Osteocyte (in vitro differentiated cells): ENCODE data around the gene LRFN5. TPM values are rescaled to one million over a fixed set of nuclear protein-coding genes. Genes with fewer than 3 reads are reported as not detected.
A peak's percentile ranks its signal among the peaks of the same experiment; 100 is the strongest.

Experiments
- DNase-seq: peaks from one replicate; pipeline ENCODE4 v3.0.0; 2021; ENCODE audit warnings: mixed read lengths; ENCODE audit not compliant: unreplicated experiment; ENCODE audit errors: extremely low spot score
- H3K27ac Mint-ChIP-seq: one replicate; pipeline ENCODE4 v1.8.0; 2021; ENCODE audit warnings: mild to moderate bottlenecking, mixed read lengths; ENCODE audit not compliant: unreplicated experiment
- H3K27me3 Mint-ChIP-seq: one replicate; pipeline ENCODE4 v1.8.0; 2021; ENCODE audit warnings: mixed read lengths; ENCODE audit not compliant: unreplicated experiment
- H3K36me3 Mint-ChIP-seq: one replicate; pipeline ENCODE4 v1.8.0; 2021; ENCODE audit warnings: mixed read lengths; ENCODE audit not compliant: unreplicated experiment
- H3K4me1 Mint-ChIP-seq: one replicate; pipeline ENCODE4 v1.8.0; 2021; ENCODE audit warnings: mixed read lengths; ENCODE audit not compliant: unreplicated experiment
- H3K4me3 Mint-ChIP-seq: one replicate; pipeline ENCODE4 v1.8.0; 2021; ENCODE audit warnings: mild to moderate bottlenecking, moderate library complexity, mixed read lengths; ENCODE audit not compliant: unreplicated experiment
- H3K9me3 Mint-ChIP-seq: one replicate; pipeline ENCODE4 v1.8.0; 2021; ENCODE audit warnings: mixed read lengths; ENCODE audit not compliant: unreplicated experiment
- total RNA-seq: library from RNA; stranded (reverse); gene quantifications from 2 replicates; pipeline ENCODE4 v1.2.1, GENCODE V29; 2021
- TF ChIP-seq, protein P1 (sequence below): fragments of 200-600 bp; sonication (generic); IDR thresholded peaks from 2 replicates; pipeline ENCODE4 v1.5.0; 2021; ENCODE audit warnings: antibody characterized with exemption, mild to moderate bottlenecking, moderate library complexity

Gene LRFN5
- total RNA-seq, 1 donor from 2014 or later: 0.16 TPM

GRCh38 chr14:41810362-41810761 is 203.7 kb downstream of the LRFN5 start:
- DNase-seq: no peak
- H3K27me3 Mint-ChIP-seq: peaks cover 3% of the 10 kb centered on the region
- no peak overlapping the region for H3K27ac Mint-ChIP-seq
- H3K9me3 Mint-ChIP-seq: peaks cover 3% of the 10 kb centered on the region
- no peaks in the 10 kb centered on the region for H3K36me3 Mint-ChIP-seq
- TF ChIP-seq, protein P1, sequence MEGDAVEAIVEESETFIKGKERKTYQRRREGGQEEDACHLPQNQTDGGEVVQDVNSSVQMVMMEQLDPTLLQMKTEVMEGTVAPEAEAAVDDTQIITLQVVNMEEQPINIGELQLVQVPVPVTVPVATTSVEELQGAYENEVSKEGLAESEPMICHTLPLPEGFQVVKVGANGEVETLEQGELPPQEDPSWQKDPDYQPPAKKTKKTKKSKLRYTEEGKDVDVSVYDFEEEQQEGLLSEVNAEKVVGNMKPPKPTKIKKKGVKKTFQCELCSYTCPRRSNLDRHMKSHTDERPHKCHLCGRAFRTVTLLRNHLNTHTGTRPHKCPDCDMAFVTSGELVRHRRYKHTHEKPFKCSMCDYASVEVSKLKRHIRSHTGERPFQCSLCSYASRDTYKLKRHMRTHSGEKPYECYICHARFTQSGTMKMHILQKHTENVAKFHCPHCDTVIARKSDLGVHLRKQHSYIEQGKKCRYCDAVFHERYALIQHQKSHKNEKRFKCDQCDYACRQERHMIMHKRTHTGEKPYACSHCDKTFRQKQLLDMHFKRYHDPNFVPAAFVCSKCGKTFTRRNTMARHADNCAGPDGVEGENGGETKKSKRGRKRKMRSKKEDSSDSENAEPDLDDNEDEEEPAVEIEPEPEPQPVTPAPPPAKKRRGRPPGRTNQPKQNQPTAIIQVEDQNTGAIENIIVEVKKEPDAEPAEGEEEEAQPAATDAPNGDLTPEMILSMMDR: no peak
- H3K4me1 Mint-ChIP-seq: no peaks in the 10 kb centered on the region
- H3K4me3 Mint-ChIP-seq: no peak overlapping the region

DNA sequence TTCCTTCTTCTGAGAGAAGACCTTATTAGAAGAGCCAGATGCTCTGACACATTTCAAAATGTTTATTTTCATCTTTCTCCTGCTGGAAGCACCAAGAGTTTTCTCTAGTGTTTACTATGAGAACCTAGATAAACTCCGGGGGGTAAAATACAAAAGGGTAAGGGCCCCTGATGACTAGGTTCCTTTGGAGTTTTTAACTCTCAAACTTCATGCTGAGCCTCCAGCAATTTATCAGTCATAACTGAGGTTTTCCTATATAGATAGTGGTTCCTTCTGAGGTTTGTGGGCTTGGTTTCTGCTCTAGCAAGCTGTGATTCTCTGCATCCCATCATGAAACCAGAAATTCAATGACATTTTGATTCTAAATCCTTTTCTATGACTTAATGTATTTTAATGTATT is 210.9 kb downstream of the LRFN5 start:
- peaks cover 4% of the 10 kb centered on the region for H3K9me3 Mint-ChIP-seq
- DNase-seq: no peak
- H3K27me3 Mint-ChIP-seq: peaks cover 6% of the 10 kb centered on the region
- H3K4me3 Mint-ChIP-seq: no peak overlapping the region
- H3K4me1 Mint-ChIP-seq: no peaks in the 10 kb centered on the region
- no peaks in the 10 kb centered on the region for H3K36me3 Mint-ChIP-seq
- TF ChIP-seq, protein P1: no peak
- H3K27ac Mint-ChIP-seq: no peak overlapping the region

DNA sequence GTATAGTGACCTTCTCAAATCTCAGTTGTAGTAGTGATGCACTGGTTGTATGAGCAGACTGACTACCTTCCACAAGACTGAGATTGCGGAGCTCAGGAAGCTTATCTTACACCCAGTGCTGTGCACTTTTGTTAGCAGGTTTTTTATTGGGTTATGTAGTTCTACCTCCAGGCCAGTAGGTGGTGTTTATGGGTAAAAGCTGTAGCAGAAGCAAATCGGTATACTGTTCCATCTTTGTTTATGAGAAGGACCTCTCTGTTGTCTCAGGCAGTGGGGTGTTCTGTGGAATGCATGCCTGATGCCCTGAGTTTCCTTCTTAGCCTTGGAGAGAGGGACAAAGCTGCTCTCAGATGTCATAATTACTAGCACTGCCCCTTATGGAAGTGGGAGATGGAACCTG is 217.8 kb downstream of the LRFN5 start:
- DNase-seq: no peak
- Mint-ChIP-seq H3K27me3 (peaks cover 15% of the 10 kb centered on the region), H3K4me3 (no peak overlapping the region), H3K36me3 (no peaks in the 10 kb centered on the region), H3K27ac (no peak overlapping the region), H3K9me3 (peaks cover 11% of the 10 kb centered on the region), H3K4me1 (no peaks in the 10 kb centered on the region)
- TF ChIP-seq, protein P1: peak; percentile 16

GRCh38 chr14:41825622-41826021 is 218.9 kb downstream of the LRFN5 start:
- peaks cover 11% of the 10 kb centered on the region for H3K9me3 Mint-ChIP-seq
- H3K4me1 Mint-ChIP-seq: no peaks in the 10 kb centered on the region
- no peak overlapping the region for H3K27ac Mint-ChIP-seq
- no peak for DNase-seq
- TF ChIP-seq, protein P1: no peak
- H3K4me3 Mint-ChIP-seq: no peak overlapping the region
- peaks cover 15% of the 10 kb centered on the region for H3K27me3 Mint-ChIP-seq
- H3K36me3 Mint-ChIP-seq: no peaks in the 10 kb centered on the region

DNA sequence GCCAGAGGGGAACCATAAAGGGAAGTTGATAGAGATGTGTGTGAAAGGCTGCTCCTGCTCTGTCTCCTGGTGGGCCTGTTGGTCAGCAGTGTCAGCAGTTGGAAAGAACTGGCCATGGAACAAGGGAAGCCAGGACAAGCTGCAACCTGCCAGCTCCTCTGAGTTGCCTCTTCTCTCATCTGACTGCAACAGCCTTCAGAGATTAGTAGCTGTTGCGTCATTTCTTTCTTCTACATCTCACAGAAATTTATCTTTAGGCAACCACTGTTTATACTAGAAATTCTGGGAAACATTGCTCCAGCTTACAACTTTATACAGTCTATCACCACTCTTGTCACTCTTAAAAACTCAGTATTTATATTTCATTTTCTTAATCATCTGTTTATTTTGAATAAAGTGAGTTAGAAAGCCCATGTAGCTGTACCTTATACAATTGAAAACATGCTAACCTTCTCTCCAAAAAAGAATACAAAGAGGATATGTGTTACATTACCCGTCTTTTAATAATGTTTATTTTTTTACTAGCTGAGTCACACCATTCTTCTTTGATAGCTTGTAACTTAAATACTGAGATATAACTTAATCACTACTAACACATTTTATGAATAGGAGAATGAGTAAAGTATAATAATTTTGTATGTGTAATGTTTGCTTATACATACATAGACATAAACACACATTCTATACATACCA is 224.2 kb downstream of the LRFN5 start:
- Mint-ChIP-seq H3K9me3 (no peaks in the 10 kb centered on the region), H3K4me3 (no peak overlapping the region), H3K36me3 (no peaks in the 10 kb centered on the region), H3K27me3 (peaks cover 8% of the 10 kb centered on the region), H3K27ac (no peak overlapping the region), H3K4me1 (no peaks in the 10 kb centered on the region)
- DNase-seq: no peak
- TF ChIP-seq, protein P1: no peak
